Activated B cell treated with CpG ODN at 0.5 μM for 24 hours (primary cell): ENCODE measurements around the gene SSR3. TPM values are rescaled to one million over a fixed set of nuclear protein-coding genes. Genes with fewer than 3 reads are reported as not detected.
A peak's percentile ranks its signal among the peaks of the same experiment; 100 is the strongest.

ENCODE experiments used
- ATAC-seq: fragments of 200-7000 bp; cut with Tn5 transposase; one replicate; pipeline ENCODE4 v1.10.0; 2021; ENCODE audit warnings: low read depth, mild to moderate bottlenecking, moderate library complexity
- CTCF ChIA-PET: fragments of 350-600 bp; sonication (Branson Sonifier 250); formaldehyde crosslinking; loops from one replicate; lab custom pipeline; 2021; ENCODE audit warnings: antibody characterized with exemption; lab: Charles Lee
- POLR2A ChIA-PET: fragments of 350-600 bp; sonication (Branson Sonifier 250); formaldehyde crosslinking; loops from one replicate; lab custom pipeline; 2021; ENCODE audit warnings: antibody characterized with exemption; lab: Charles Lee
- DNase-seq: peaks from one replicate; pipeline ENCODE4 v3.0.0; 2022
- H3K27ac Mint-ChIP-seq: one replicate; pipeline ENCODE4 v1.8.0; 2020; ENCODE audit warnings: mixed read lengths
- H3K27me3 Mint-ChIP-seq: one replicate; pipeline ENCODE4 v1.8.0; 2021; ENCODE audit warnings: mixed read lengths
- H3K36me3 Mint-ChIP-seq: one replicate; pipeline ENCODE4 v1.8.0; 2021; ENCODE audit warnings: low read depth, mixed read lengths
- H3K4me1 Mint-ChIP-seq: one replicate; pipeline ENCODE4 v1.8.0; 2021; ENCODE audit warnings: mixed read lengths
- H3K4me3 Mint-ChIP-seq: one replicate; pipeline ENCODE4 v1.8.0; 2020; ENCODE audit warnings: mild to moderate bottlenecking, mixed read lengths
- H3K9me3 Mint-ChIP-seq: one replicate; pipeline ENCODE4 v1.8.0; 2020; ENCODE audit warnings: mixed read lengths
- CTCF ChIP-seq: fragments of 200-600 bp; IDR thresholded peaks from one replicate; pipeline ENCODE4 v1.8.0; 2022; ENCODE audit warnings: antibody characterized with exemption, mild to moderate bottlenecking
- intact Hi-C: fragments of 100-400 bp; cut with micrococcal nuclease; formaldehyde crosslinking; loops from one replicate; pipeline ENCODE4 v1.15.1; 2024
- total RNA-seq: library from RNA; stranded (reverse); gene quantifications from 2 replicates; pipeline ENCODE4 v1.2.3, GENCODE V29; 2022

Gene SSR3
- 64.3 and 69.2 TPM in 2 replicates for total RNA-seq

DNA sequence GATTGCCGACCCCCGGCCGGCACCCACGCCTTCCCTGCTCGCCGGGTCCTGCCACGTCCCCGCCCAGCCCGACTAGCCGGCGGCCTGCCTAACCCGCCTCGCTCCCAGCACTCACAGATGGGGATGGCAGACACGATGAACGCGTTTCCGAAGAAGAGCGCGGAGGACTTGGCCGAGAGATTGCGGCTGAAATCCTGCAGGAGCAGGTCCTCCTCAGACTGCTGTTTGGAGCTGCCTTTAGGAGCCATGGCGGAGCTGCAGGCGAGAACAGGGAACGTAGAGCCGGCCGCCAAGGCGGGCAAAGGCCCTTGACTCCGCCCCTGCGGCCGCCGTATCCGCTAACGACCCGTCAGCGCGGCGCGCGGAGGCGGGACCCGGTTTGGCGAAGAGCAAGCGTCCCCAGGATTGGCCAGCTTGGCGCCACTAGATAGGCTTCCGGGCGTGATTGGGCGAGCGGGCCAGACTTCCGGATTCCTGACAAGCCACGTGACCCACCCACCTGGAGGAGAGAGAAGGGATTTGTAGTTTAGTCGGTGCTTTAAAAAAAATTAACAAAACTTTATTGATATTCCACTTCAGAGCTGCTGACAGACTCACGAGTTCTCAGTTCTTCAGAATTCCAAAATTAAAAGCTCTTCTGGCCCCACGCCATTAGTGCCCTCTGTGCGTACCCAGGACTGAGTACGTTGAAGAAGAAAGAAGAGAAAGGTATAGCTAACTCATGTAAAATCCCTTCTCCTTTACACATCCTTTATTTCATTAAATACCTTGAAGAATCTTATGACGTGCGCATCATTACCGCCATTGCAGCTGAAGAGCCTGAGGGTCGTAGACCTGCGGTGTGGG lies at the start of gene SSR3:
TSS of gene SSR3 (minus strand) at position 276 of the 846 bp plus-strand sequence. CDS start at position 248, 28 bp downstream.
- DNase-seq (peak; percentile 94), ATAC-seq (peak; percentile 99)
- H3K9me3 Mint-ChIP-seq, result no peaks in the 10 kb centered on the region
- no peaks in the 10 kb centered on the region for H3K27me3 Mint-ChIP-seq
- CTCF ChIA-PET, result interaction anchor here (0.8 to 2.4 kb wide), 10 partner anchors 11 to 534 kb away, joined by 3 to 27 read pairs (median 4); partner anchors contain the start of gene TIPARP
- peaks cover 37% of the 10 kb centered on the region for H3K4me1 Mint-ChIP-seq
- POLR2A ChIA-PET, result interaction anchor here (0.5 to 3.6 kb wide), 16 partner anchors 8 to 702 kb away, joined by 3 to 44 read pairs (median 4); partner anchors contain the start of genes CCNL1, LEKR1, SLC33A1 and TIPARP
- no peak for TF ChIP-seq CTCF
- intact Hi-C loops, result loop anchor here (1.0 to 5.0 kb wide), 13 partner anchors 72 to 1543 kb away; partner anchors contain the start of genes CCNL1, GMPS, SLC33A1 and TIPARP
- H3K27ac Mint-ChIP-seq, result peak within 1 kb of the TSS; percentile 91
- peaks cover 30% of the 10 kb centered on the region for H3K36me3 Mint-ChIP-seq
- H3K4me3 Mint-ChIP-seq, result peak within 1 kb of the TSS; percentile 98

GRCh38 chr3:156604064-156604641 lies 49.2 kb upstream of the SSR3 start:
- ATAC-seq (no peak), DNase-seq (no peak)
- no peak for TF ChIP-seq CTCF
- Mint-ChIP-seq H3K9me3 (no peaks in the 10 kb centered on the region), H3K4me1 (peaks cover 12% of the 10 kb centered on the region), H3K27ac (no peak overlapping the region), H3K4me3 (no peak overlapping the region), H3K36me3 (no peaks in the 10 kb centered on the region), H3K27me3 (peaks cover 8% of the 10 kb centered on the region)
- intact Hi-C loops, result no loop called here
- POLR2A ChIA-PET, result no interaction called here
- CTCF ChIA-PET, result no interaction called here

GRCh38 chr3:156603379-156604017 lies 48.6 kb upstream of the SSR3 start:
- ChIA-PET POLR2A (no interaction called here), CTCF (no interaction called here)
- H3K36me3 Mint-ChIP-seq, result no peaks in the 10 kb centered on the region
- no peak overlapping the region for H3K27ac Mint-ChIP-seq
- no peak for TF ChIP-seq CTCF
- H3K4me1 Mint-ChIP-seq, result peaks cover 12% of the 10 kb centered on the region
- H3K9me3 Mint-ChIP-seq, result no peaks in the 10 kb centered on the region
- ATAC-seq, result no peak
- H3K27me3 Mint-ChIP-seq, result peaks cover 8% of the 10 kb centered on the region
- intact Hi-C loops, result no loop called here
- no peak for DNase-seq
- no peak overlapping the region for H3K4me3 Mint-ChIP-seq

DNA sequence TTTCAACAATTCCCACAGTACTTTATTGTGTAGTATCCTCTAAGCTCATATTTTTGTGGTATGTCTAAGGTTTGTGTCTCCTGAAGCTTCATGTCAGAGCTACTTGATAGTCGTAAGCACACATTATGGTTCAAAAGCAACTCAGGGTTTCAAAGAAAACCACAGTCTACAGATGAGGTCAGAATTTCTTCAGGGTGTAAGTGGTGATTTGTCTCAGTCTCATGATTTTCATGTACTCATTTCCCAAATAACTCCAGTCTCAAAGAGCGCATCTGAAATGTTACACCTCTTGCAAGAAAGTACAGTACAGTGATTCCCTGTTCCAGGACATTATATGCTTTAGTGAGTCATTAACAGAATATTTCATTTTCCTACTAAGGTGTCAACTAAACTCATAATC lies 47.5 kb upstream of the SSR3 start:
- ATAC-seq (no peak), DNase-seq (no peak)
- POLR2A ChIA-PET, result no interaction called here
- Mint-ChIP-seq H3K27ac (no peak overlapping the region), H3K4me3 (no peak overlapping the region), H3K9me3 (no peaks in the 10 kb centered on the region), H3K4me1 (peaks cover 12% of the 10 kb centered on the region), H3K36me3 (no peaks in the 10 kb centered on the region), H3K27me3 (peaks cover 8% of the 10 kb centered on the region)
- intact Hi-C loops, result no loop called here
- TF ChIP-seq CTCF, result no peak
- CTCF ChIA-PET, result no interaction called here

DNA sequence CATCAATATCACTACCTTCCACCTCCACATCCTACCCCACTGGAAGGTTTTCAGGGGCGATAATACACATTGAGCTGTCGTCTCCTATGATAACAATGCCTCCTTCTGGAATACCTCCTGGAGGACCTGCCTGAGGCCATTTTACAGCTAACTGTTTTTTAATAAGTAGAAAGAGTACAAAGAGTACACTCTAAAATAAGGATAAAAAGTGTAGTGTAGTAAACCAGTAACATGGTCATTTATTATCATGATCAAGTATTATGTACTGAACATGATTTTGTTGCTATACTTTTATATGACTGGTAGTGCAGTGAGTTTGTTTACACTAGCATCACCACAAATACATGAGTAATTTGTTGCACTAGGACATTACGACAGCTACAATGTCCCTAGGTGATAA lies 46.6 kb upstream of the SSR3 start:
- H3K4me1 Mint-ChIP-seq, result peaks cover 7% of the 10 kb centered on the region
- TF ChIP-seq CTCF, result no peak
- no peak overlapping the region for H3K27ac Mint-ChIP-seq
- intact Hi-C loops, result no loop called here
- H3K36me3 Mint-ChIP-seq, result no peaks in the 10 kb centered on the region
- H3K27me3 Mint-ChIP-seq, result peaks cover 9% of the 10 kb centered on the region
- DNase-seq (no peak), ATAC-seq (no peak)
- no peaks in the 10 kb centered on the region for H3K9me3 Mint-ChIP-seq
- CTCF ChIA-PET, result no interaction called here
- no peak overlapping the region for H3K4me3 Mint-ChIP-seq
- POLR2A ChIA-PET, result no interaction called here
